Measurements from ENCODE around the gene NPBWR2. TPM values are rescaled to one million over a fixed set of nuclear protein-coding genes. Genes with fewer than 3 reads are reported as not detected.

Gene NPBWR2
- total RNA-seq, 1 donor from 2014 or later: not detected

- DNase-seq (ENCODE audit: low spot score, unreplicated experiment): no peak
- TF ChIP-seq, protein P1, sequence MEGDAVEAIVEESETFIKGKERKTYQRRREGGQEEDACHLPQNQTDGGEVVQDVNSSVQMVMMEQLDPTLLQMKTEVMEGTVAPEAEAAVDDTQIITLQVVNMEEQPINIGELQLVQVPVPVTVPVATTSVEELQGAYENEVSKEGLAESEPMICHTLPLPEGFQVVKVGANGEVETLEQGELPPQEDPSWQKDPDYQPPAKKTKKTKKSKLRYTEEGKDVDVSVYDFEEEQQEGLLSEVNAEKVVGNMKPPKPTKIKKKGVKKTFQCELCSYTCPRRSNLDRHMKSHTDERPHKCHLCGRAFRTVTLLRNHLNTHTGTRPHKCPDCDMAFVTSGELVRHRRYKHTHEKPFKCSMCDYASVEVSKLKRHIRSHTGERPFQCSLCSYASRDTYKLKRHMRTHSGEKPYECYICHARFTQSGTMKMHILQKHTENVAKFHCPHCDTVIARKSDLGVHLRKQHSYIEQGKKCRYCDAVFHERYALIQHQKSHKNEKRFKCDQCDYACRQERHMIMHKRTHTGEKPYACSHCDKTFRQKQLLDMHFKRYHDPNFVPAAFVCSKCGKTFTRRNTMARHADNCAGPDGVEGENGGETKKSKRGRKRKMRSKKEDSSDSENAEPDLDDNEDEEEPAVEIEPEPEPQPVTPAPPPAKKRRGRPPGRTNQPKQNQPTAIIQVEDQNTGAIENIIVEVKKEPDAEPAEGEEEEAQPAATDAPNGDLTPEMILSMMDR (IDR thresholded peaks at IDR 0.05; ENCODE audit: unreplicated experiment): no peak
- Mint-ChIP-seq H3K4me1 (ENCODE audit: low read depth) (peaks cover 11% of the 10 kb centered on the region), H3K27ac (no peak overlapping the region), H3K36me3 (ENCODE audit: insufficient read depth) (no peaks in the 10 kb centered on the region), H3K9me3 (ENCODE audit: low read depth) (peaks cover 6% of the 10 kb centered on the region), H3K27me3 (peaks cover 9% of the 10 kb centered on the region), H3K4me3 (ENCODE audit: low read depth) (no peak overlapping the region)
These were observed 32.9 kb upstream of the NPBWR2 start for GRCh38 chr20:64140061-64140931.

DNA sequence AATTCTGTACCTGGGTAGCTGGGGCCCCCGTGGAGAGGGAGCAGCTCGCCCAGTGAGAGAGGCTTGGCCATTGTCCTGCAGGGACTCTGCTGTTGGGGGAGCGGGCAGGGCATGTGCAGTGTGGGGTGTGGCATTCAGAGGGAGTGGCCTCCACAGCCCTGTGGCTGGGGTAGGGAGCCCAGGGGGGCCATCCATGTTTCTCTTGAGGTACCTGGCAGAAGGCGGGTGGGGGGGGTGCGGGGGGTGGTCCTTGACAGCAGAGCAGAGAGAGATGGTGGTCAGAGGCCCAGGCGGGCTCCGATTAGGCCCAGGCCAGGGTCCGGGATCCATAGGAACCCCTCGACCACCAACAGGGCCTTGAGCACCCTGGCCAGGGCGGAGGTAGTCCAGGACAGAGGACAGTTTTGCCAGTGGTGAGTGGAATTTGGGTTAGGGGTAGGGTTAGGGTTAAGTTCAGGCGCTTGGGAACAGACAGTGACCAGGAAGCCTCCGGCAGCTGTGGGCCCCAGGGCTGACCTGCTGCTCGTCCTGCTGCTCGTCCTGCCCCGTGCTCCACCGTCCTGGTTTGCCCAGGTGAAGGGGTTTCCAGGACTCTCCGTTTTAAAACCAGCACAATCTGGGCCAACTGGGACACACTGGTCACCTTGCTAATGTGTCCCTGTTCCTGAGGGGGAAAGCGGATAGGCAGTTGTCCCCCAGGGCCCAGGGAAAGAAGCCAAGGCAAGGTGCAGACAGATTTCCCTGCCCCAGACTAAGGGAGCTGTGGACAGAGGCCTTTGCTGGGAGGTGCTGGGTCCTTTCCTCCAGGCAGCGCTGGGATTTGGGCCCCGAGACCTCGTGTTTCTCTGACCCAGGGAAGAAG lies 32.1 kb upstream of the NPBWR2 start:
- Mint-ChIP-seq H3K4me3 (ENCODE audit: low read depth) (no peak overlapping the region), H3K9me3 (ENCODE audit: low read depth) (no peaks in the 10 kb centered on the region), H3K4me1 (ENCODE audit: low read depth) (peaks cover 11% of the 10 kb centered on the region), H3K27me3 (peaks cover 9% of the 10 kb centered on the region), H3K36me3 (ENCODE audit: insufficient read depth) (no peaks in the 10 kb centered on the region), H3K27ac (no peak overlapping the region)
- TF ChIP-seq, protein P1 (IDR thresholded peaks at IDR 0.05; ENCODE audit: unreplicated experiment): no peak
- no peak for DNase-seq (ENCODE audit: low spot score, unreplicated experiment)

- Mint-ChIP-seq H3K4me1 (ENCODE audit: low read depth) (peaks cover 11% of the 10 kb centered on the region), H3K4me3 (ENCODE audit: low read depth) (no peak overlapping the region), H3K36me3 (ENCODE audit: insufficient read depth) (no peaks in the 10 kb centered on the region), H3K9me3 (ENCODE audit: low read depth) (no peaks in the 10 kb centered on the region), H3K27me3 (peaks cover 9% of the 10 kb centered on the region), H3K27ac (no peak overlapping the region)
- DNase-seq (ENCODE audit: low spot score, unreplicated experiment): no peak
- TF ChIP-seq, protein P1 (IDR thresholded peaks at IDR 0.05; ENCODE audit: unreplicated experiment): no peak
These were observed 31.0 kb upstream of the NPBWR2 start for GRCh38 chr20:64138276-64138815.

GRCh38 chr20:64137598-64138031 lies 30.2 kb upstream of the NPBWR2 start:
- Mint-ChIP-seq H3K9me3 (ENCODE audit: low read depth) (no peaks in the 10 kb centered on the region), H3K27me3 (peaks cover 9% of the 10 kb centered on the region), H3K36me3 (ENCODE audit: insufficient read depth) (no peaks in the 10 kb centered on the region), H3K4me1 (ENCODE audit: low read depth) (peaks cover 11% of the 10 kb centered on the region), H3K4me3 (ENCODE audit: low read depth) (no peak overlapping the region), H3K27ac (no peak overlapping the region)
- TF ChIP-seq, protein P1 (IDR thresholded peaks at IDR 0.05; ENCODE audit: unreplicated experiment): no peak
- no peak for DNase-seq (ENCODE audit: low spot score, unreplicated experiment)

Data from progenitor cell of endocrine pancreas (in vitro differentiated cells).